Measurements from ENCODE around the gene SPECC1. TPM values are rescaled to one million over a fixed set of nuclear protein-coding genes. Genes with fewer than 3 reads are reported as not detected.

Gene SPECC1
- total and polyA plus RNA-seq, 2 of the 13 experiments (the other 11 are each of a cell fraction or from before 2014, with no cell fraction given) = 2.3 to 6.9 TPM

GRCh38 chr17:20122254-20122879 lies 113.2 kb downstream of the SPECC1 start:
- no TSS peak for BruUV-seq (replicated peaks)
- no peak for DNase-seq (ENCODE audit: low spot score)
- H3K4me2 ChIP-seq (ENCODE audit: low read depth, low read length) = no peak overlapping the region

More at GRCh38 chr17:20122254-20122879, 113.2 kb downstream of the SPECC1 start:
- no peak overlapping the region for H3K27ac ChIP-seq (ENCODE audit: extremely low read length, insufficient read depth, low read length)
- H3K36me3 ChIP-seq (replicated peaks in 1 of 2; ENCODE audit: control insufficient read depth in 1 of 2, insufficient read depth in 2 of 2, low read length in 2 of 2) = no peaks in the 10 kb centered on the region
- intact Hi-C loops (cut with micrococcal nuclease; ENCODE audit: unreplicated experiment) (no loop called here), in situ Hi-C loops (cut with HindIII; ENCODE audit: extremely low pct_ligation_motif_present, low pct_unique_long_range_greater_than_20kb) (loop anchor here (10.0 kb wide), 2 partner anchors 102 to 192 kb away; no protein-coding TSS in a partner anchor)
- no peak for ATAC-seq
- H3K79me2 ChIP-seq (ENCODE audit: insufficient read depth, low read length) = no peaks in the 10 kb centered on the region
- no peaks in the 10 kb centered on the region for H3K4me1 ChIP-seq (ENCODE audit: insufficient read depth, low read length)
- WGBS (ENCODE audit: low lambda C conversion rate) = 22% methylated on average over 8 of the region's 8 CpGs
- no peak overlapping the region for H3K4me3 ChIP-seq (replicated peaks in 1 of 3; ENCODE audit: insufficient read depth in 1 of 3, low read depth in 2 of 3, low read length in 3 of 3)
- no peak for FAIRE-seq
- TF ChIP-seq SALL1 (CRISPR knock-in tag; IDR thresholded peaks at IDR 0.05) (no peak), SNAPC5 (CRISPR knock-in tag; IDR thresholded peaks at IDR 0.05; ENCODE audit: borderline replicate concordance) (no peak), ZNF792 (CRISPR knock-in tag; IDR thresholded peaks at IDR 0.05) (no peak), CENPBD1 (CRISPR knock-in tag; IDR thresholded peaks at IDR 0.05; ENCODE audit: borderline replicate concordance, low read depth) (no peak)
- TF ChIP-seq, protein P1, sequence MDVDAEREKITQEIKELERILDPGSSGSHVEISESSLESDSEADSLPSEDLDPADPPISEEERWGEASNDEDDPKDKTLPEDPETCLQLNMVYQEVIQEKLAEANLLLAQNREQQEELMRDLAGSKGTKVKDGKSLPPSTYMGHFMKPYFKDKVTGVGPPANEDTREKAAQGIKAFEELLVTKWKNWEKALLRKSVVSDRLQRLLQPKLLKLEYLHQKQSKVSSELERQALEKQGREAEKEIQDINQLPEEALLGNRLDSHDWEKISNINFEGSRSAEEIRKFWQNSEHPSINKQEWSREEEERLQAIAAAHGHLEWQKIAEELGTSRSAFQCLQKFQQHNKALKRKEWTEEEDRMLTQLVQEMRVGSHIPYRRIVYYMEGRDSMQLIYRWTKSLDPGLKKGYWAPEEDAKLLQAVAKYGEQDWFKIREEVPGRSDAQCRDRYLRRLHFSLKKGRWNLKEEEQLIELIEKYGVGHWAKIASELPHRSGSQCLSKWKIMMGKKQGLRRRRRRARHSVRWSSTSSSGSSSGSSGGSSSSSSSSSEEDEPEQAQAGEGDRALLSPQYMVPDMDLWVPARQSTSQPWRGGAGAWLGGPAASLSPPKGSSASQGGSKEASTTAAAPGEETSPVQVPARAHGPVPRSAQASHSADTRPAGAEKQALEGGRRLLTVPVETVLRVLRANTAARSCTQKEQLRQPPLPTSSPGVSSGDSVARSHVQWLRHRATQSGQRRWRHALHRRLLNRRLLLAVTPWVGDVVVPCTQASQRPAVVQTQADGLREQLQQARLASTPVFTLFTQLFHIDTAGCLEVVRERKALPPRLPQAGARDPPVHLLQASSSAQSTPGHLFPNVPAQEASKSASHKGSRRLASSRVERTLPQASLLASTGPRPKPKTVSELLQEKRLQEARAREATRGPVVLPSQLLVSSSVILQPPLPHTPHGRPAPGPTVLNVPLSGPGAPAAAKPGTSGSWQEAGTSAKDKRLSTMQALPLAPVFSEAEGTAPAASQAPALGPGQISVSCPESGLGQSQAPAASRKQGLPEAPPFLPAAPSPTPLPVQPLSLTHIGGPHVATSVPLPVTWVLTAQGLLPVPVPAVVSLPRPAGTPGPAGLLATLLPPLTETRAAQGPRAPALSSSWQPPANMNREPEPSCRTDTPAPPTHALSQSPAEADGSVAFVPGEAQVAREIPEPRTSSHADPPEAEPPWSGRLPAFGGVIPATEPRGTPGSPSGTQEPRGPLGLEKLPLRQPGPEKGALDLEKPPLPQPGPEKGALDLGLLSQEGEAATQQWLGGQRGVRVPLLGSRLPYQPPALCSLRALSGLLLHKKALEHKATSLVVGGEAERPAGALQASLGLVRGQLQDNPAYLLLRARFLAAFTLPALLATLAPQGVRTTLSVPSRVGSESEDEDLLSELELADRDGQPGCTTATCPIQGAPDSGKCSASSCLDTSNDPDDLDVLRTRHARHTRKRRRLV (CRISPR knock-in tag; IDR thresholded peaks at IDR 0.05) = no peak
- H3K9ac ChIP-seq (ENCODE audit: insufficient read depth, low read depth, low read length) = no peak overlapping the region
- ChIA-PET CTCF (ENCODE audit: low intra/inter-chr PET ratio, low total read pairs) (interaction anchor here (1.5 to 1.6 kb wide), 3 partner anchors 104 to 198 kb away, joined by 9 to 18 read pairs (median 12); no protein-coding TSS in a partner anchor), POLR2A (no interaction called here)
- no peaks in the 10 kb centered on the region for H3K9me3 ChIP-seq (ENCODE audit: low read length)
- no peak overlapping the region for H2AFZ ChIP-seq (ENCODE audit: low read length)
- H4K20me1 ChIP-seq (ENCODE audit: insufficient read depth, low read length) = no peaks in the 10 kb centered on the region
- no peaks in the 10 kb centered on the region; a peak in 1 of 5 replicates for H3K27me3 ChIP-seq (ENCODE audit: control insufficient read depth in 1 of 2, insufficient read depth in 2 of 2, low read length in 2 of 2)
